Measurements from ENCODE around the gene TMEFF2.

Gene TMEFF2

DNA sequence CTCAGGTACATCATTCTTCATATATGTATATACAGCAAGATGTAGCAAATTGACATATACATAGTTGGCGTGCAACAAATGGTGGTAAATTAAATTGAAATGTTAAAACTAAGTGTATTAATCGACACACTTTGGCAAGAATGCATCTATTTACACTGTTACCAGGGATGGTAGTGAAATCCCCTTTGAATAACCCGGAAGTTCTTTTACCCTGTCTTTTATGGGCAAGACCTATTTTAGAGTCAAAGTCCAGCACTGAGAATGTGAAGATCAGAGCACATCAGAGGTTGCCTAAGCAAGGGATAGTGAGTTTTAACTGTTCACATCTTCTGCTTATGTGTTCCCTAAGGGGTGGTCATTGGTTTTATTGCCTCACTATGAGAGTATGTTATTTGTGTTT is 7.6 kb upstream of the TMEFF2 start:
- Histone ChIP-seq H3K27me3 (ENCODE audit: control insufficient read depth, insufficient read depth, low read length) (peaks cover 9% of the 10 kb centered on the region), H3K36me3 (ENCODE audit: control insufficient read depth, insufficient read depth, low read length) (no peaks in the 10 kb centered on the region), H3K4me3 (ENCODE audit: low read length) (no peak overlapping the region), H3K9me3 (ENCODE audit: control insufficient read depth, low read length) (no peaks in the 10 kb centered on the region), H3K4me1 (ENCODE audit: control insufficient read depth, insufficient read depth, low read length) (no peaks in the 10 kb centered on the region), H3K9ac (ENCODE audit: low read length) (no peak overlapping the region)

DNA sequence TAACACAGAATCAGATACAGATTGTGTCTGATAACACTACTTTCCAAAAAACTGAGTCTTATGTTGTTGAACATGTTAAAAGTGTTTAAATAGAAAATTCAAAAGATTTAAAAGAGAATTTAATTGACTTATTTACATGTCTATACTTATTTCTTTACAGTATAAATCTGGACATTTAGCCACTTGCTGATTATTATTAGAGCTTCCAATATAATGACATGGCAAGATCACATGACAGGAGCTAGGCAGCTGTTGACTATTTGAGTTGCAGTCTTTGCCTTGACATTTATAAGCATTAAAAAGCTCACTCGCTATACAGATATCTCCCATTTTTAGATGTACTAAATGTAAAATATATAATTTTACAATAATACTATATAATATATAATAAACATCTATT is 6.4 kb upstream of the TMEFF2 start:
- peaks cover 22% of the 10 kb centered on the region for H3K27me3 ChIP-seq (ENCODE audit: control insufficient read depth, insufficient read depth, low read length)
- no peak overlapping the region for H3K9ac ChIP-seq (ENCODE audit: low read length)
- no peaks in the 10 kb centered on the region for H3K36me3 ChIP-seq (ENCODE audit: control insufficient read depth, insufficient read depth, low read length)
- no peak overlapping the region for H3K4me3 ChIP-seq (ENCODE audit: low read length)
- H3K4me1 ChIP-seq (ENCODE audit: control insufficient read depth, insufficient read depth, low read length) = peaks cover 3% of the 10 kb centered on the region
- no peaks in the 10 kb centered on the region for H3K9me3 ChIP-seq (ENCODE audit: control insufficient read depth, low read length)

DNA sequence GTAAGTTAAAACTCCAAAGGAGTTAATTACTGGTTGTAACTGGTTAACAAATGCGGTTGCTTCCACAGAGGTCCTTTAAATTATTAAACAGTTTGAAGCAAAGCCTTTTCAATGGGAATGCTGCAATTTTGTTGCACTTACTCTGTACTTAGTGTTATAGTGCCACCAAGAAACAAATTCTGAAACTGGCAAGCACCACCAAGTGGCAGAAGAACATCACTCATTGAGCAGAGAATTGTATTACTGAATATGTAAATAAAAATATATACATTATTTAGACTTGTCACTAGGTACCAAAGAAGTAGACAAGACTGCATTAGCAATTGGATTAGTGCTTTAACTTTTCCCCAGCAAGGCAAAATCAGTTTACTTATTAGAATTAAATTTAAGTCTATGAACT is 2.6 kb upstream of the TMEFF2 start:
- no peak overlapping the region for H3K9ac ChIP-seq (ENCODE audit: low read length)
- H3K36me3 ChIP-seq (ENCODE audit: control insufficient read depth, insufficient read depth, low read length) = no peaks in the 10 kb centered on the region
- peaks cover 12% of the 10 kb centered on the region for H3K4me1 ChIP-seq (ENCODE audit: control insufficient read depth, insufficient read depth, low read length)
- H3K4me3 ChIP-seq (ENCODE audit: low read length) = no peak overlapping the region
- peaks cover 55% of the 10 kb centered on the region for H3K27me3 ChIP-seq (ENCODE audit: control insufficient read depth, insufficient read depth, low read length)
- H3K9me3 ChIP-seq (ENCODE audit: control insufficient read depth, low read length) = no peaks in the 10 kb centered on the region

GRCh38 chr2:192196421-192197194 is 1.9 kb upstream of the TMEFF2 start:
- Histone ChIP-seq H3K4me1 (ENCODE audit: control insufficient read depth, insufficient read depth, low read length) (peaks cover 12% of the 10 kb centered on the region), H3K9me3 (ENCODE audit: control insufficient read depth, low read length) (no peaks in the 10 kb centered on the region), H3K36me3 (ENCODE audit: control insufficient read depth, insufficient read depth, low read length) (no peaks in the 10 kb centered on the region), H3K9ac (ENCODE audit: low read length) (no peak overlapping the region), H3K4me3 (ENCODE audit: low read length) (no peak overlapping the region), H3K27me3 (ENCODE audit: control insufficient read depth, insufficient read depth, low read length) (peaks cover 57% of the 10 kb centered on the region)

GRCh38 chr2:192195548-192196418 is 1.1 kb upstream of the TMEFF2 start:
- H3K4me3 ChIP-seq (ENCODE audit: low read length) = peak overlapping the region; percentile 20
- no peaks in the 10 kb centered on the region for H3K36me3 ChIP-seq (ENCODE audit: control insufficient read depth, insufficient read depth, low read length)
- H3K4me1 ChIP-seq (ENCODE audit: control insufficient read depth, insufficient read depth, low read length) = peaks cover 12% of the 10 kb centered on the region
- no peak overlapping the region for H3K9ac ChIP-seq (ENCODE audit: low read length)
- H3K27me3 ChIP-seq (ENCODE audit: control insufficient read depth, insufficient read depth, low read length) = peaks cover 62% of the 10 kb centered on the region
- H3K9me3 ChIP-seq (ENCODE audit: control insufficient read depth, low read length) = no peaks in the 10 kb centered on the region

DNA sequence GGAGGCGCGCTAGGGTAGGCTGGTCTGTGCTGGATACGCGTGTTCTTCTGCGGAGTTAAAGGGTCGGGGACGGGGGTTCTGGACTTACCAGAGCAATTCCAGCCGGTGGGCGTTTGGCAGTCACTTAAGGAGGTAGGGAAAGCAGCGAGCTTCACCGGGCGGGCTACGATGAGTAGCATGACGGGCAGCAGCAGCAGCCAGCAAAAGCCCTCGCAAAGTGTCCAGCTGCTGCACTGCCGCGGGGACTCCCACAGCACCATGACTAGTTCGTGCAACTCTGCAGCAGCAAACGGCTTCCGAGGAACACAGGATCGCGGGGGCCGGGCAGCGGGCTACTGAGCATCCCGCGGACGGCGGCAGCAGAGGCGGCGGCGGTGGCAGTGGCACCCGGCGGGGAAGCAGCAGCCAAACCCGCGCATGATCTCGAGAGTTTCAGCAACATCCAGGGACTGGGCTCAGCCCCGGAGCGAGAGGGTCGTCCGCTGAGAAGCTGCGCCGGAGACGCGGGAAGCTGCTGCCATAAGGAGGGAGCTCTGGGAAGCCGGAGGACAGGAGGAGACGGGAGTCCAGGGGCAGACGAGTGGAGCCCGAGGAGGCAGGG is 368 bp downstream of the TMEFF2 start:
- Histone ChIP-seq H3K4me1 (ENCODE audit: control insufficient read depth, insufficient read depth, low read length) (peaks cover 12% of the 10 kb centered on the region), H3K9me3 (ENCODE audit: control insufficient read depth, low read length) (no peaks in the 10 kb centered on the region), H3K27me3 (ENCODE audit: control insufficient read depth, insufficient read depth, low read length) (peaks cover 62% of the 10 kb centered on the region), H3K9ac (ENCODE audit: low read length) (no peak overlapping the region), H3K36me3 (ENCODE audit: control insufficient read depth, insufficient read depth, low read length) (no peaks in the 10 kb centered on the region), H3K4me3 (ENCODE audit: low read length) (no peak overlapping the region)

GRCh38 chr2:192190474-192190873 is 4.3 kb downstream of the TMEFF2 start:
- H3K4me1 ChIP-seq (ENCODE audit: control insufficient read depth, insufficient read depth, low read length) = peaks cover 5% of the 10 kb centered on the region
- no peak overlapping the region for H3K9ac ChIP-seq (ENCODE audit: low read length)
- H3K9me3 ChIP-seq (ENCODE audit: control insufficient read depth, low read length) = no peaks in the 10 kb centered on the region
- H3K4me3 ChIP-seq (ENCODE audit: low read length) = no peak overlapping the region
- H3K36me3 ChIP-seq (ENCODE audit: control insufficient read depth, insufficient read depth, low read length) = no peaks in the 10 kb centered on the region
- peaks cover 33% of the 10 kb centered on the region for H3K27me3 ChIP-seq (ENCODE audit: control insufficient read depth, insufficient read depth, low read length)

DNA sequence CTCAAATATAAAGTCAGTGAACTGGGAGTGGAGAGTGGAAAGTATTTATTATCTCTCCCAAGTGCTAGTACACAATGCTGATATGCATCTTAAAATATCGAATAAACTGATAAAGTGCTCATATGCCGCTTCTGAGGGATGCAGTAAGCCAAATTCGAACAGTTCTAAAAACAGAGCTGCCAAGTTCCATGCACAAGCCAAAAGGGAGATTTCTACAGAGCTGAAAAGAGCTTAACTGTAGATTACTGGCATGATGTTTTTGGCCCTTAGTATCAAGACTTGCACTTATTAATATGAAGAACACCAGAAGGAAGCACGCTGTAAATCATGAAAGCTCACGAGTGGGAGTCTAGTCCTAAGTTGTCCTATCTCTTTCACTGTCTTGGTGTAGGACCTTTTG is 7.9 kb downstream of the TMEFF2 start:
- H3K36me3 ChIP-seq (ENCODE audit: control insufficient read depth, insufficient read depth, low read length) = no peaks in the 10 kb centered on the region
- H3K27me3 ChIP-seq (ENCODE audit: control insufficient read depth, insufficient read depth, low read length) = peaks cover 6% of the 10 kb centered on the region
- no peaks in the 10 kb centered on the region for H3K4me1 ChIP-seq (ENCODE audit: control insufficient read depth, insufficient read depth, low read length)
- no peaks in the 10 kb centered on the region for H3K9me3 ChIP-seq (ENCODE audit: control insufficient read depth, low read length)
- no peak overlapping the region for H3K4me3 ChIP-seq (ENCODE audit: low read length)
- no peak overlapping the region for H3K9ac ChIP-seq (ENCODE audit: low read length)

DNA sequence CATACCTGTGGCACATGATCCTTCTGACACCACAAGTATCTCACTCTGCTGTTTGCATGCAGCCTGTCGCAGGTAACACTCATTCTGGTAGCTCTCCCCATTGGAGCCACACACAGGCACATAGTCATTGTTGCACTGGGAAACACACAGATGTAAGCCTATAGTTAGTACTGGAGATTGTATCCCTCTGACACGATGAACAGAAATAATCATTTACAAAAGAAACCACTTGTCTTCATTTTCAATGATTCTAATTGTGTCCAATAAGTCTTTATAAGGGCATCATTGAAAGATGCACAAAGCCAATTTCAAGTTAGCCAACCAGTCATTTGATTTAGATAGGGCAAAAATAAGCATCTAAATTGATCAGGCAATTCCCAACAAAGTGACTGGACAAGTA is 10.4 kb downstream of the TMEFF2 start:
- Histone ChIP-seq H3K9ac (ENCODE audit: low read length) (no peak overlapping the region), H3K4me1 (ENCODE audit: control insufficient read depth, insufficient read depth, low read length) (no peaks in the 10 kb centered on the region), H3K4me3 (ENCODE audit: low read length) (no peak overlapping the region), H3K36me3 (ENCODE audit: control insufficient read depth, insufficient read depth, low read length) (no peaks in the 10 kb centered on the region), H3K27me3 (ENCODE audit: control insufficient read depth, insufficient read depth, low read length) (no peaks in the 10 kb centered on the region), H3K9me3 (ENCODE audit: control insufficient read depth, low read length) (no peaks in the 10 kb centered on the region)

- no peak overlapping the region for H3K9ac ChIP-seq (ENCODE audit: low read length)
- no peaks in the 10 kb centered on the region for H3K36me3 ChIP-seq (ENCODE audit: control insufficient read depth, insufficient read depth, low read length)
- no peaks in the 10 kb centered on the region for H3K4me1 ChIP-seq (ENCODE audit: control insufficient read depth, insufficient read depth, low read length)
- H3K9me3 ChIP-seq (ENCODE audit: control insufficient read depth, low read length) = no peaks in the 10 kb centered on the region
- no peaks in the 10 kb centered on the region for H3K27me3 ChIP-seq (ENCODE audit: control insufficient read depth, insufficient read depth, low read length)
- H3K4me3 ChIP-seq (ENCODE audit: low read length) = no peak overlapping the region
These were observed 11.4 kb downstream of the TMEFF2 start for GRCh38 chr2:192183296-192183695.

DNA sequence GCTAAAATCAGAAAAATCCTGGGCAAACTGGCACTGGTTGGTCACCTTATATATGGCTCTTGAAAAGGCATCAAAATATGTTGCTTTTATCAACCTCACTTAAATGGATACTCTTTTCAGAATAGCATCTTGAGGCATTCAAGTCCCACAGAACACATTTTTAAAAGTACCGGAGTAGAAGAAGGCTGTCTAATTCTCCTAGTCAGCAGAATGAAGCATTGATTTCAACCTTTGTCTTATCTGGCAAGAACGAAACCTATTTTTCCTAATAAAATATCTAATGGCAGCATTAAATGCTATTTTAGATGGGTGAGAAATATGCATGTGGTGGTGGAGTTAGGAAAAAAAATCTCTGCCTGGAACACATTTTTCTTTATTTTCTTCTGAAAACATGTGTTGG is 27.8 kb downstream of the TMEFF2 start:
- Histone ChIP-seq H3K36me3 (ENCODE audit: control insufficient read depth, insufficient read depth, low read length) (no peaks in the 10 kb centered on the region), H3K4me3 (ENCODE audit: low read length) (no peak overlapping the region), H3K4me1 (ENCODE audit: control insufficient read depth, insufficient read depth, low read length) (no peaks in the 10 kb centered on the region), H3K9ac (ENCODE audit: low read length) (no peak overlapping the region), H3K27me3 (ENCODE audit: control insufficient read depth, insufficient read depth, low read length) (no peaks in the 10 kb centered on the region), H3K9me3 (ENCODE audit: control insufficient read depth, low read length) (no peaks in the 10 kb centered on the region)

DNA sequence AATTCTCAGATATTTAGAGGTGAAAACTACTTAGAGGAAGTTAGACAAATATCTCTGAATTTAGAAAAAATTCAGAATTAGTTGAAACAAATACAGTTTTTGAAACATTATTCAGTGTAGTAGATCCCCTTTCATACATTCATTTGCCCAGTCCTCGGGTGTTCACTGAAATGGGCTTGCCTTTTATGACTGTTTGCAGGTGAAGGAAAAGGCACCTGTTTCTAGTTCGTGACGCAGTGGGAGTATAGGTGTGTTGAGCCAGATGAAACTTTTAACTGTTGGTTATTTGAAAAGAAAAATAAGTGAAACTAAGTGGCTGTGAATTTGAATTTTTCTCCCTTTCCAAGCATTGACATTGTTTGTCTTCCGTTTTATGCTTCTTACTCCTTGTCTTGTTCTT is 28.9 kb downstream of the TMEFF2 start:
- Histone ChIP-seq H3K9me3 (ENCODE audit: control insufficient read depth, low read length) (no peaks in the 10 kb centered on the region), H3K4me1 (ENCODE audit: control insufficient read depth, insufficient read depth, low read length) (no peaks in the 10 kb centered on the region), H3K9ac (ENCODE audit: low read length) (no peak overlapping the region), H3K27me3 (ENCODE audit: control insufficient read depth, insufficient read depth, low read length) (no peaks in the 10 kb centered on the region), H3K4me3 (ENCODE audit: low read length) (no peak overlapping the region), H3K36me3 (ENCODE audit: control insufficient read depth, insufficient read depth, low read length) (no peaks in the 10 kb centered on the region)

Data from mucosa of stomach (tissue), 1 donor.